ACC112 (cell line): ENCODE results near the gene CTIF.
A peak's percentile ranks its signal among the peaks of the same experiment; 100 is the strongest.

Experiments
- H2AFZ ChIP-seq: fragments of 200-600 bp; sonication (generic); one replicate; pipeline ENCODE4 v1.6.0; 2017; ENCODE audit warnings: antibody characterized with exemption, low read length; ENCODE audit not compliant: unreplicated experiment
- H3K27ac ChIP-seq: fragments of 200-600 bp; sonication (generic); 2 replicates; pipeline ENCODE4 v1.5.1; 2014; ENCODE audit warnings: low read depth, mild to moderate bottlenecking, antibody characterized with exemption, low read length, moderate library complexity
- H3K27me3 ChIP-seq: fragments of 200-600 bp; sonication (generic); 2 replicates; pipeline ENCODE4 v1.6.1; 2014; ENCODE audit warnings: mild to moderate bottlenecking, antibody characterized with exemption, low read length, moderate library complexity, mixed read lengths; ENCODE audit not compliant: insufficient read depth
- H3K36me3 ChIP-seq: fragments of 200-600 bp; sonication (generic); 2 replicates; pipeline ENCODE4 v1.6.1; 2016; ENCODE audit warnings: mild to moderate bottlenecking, antibody characterized with exemption, low read length, moderate library complexity, mixed read lengths; ENCODE audit not compliant: insufficient read depth
- H3K4me1 ChIP-seq: fragments of 200-600 bp; sonication (generic); one replicate; pipeline ENCODE4 v1.6.1; 2016; ENCODE audit warnings: low read length, mixed read lengths; ENCODE audit not compliant: insufficient read depth, unreplicated experiment, control insufficient read depth
- H3K4me3 ChIP-seq: fragments of 200-600 bp; sonication (generic); 2 replicates; pipeline ENCODE4 v1.5.1; 2014; ENCODE audit warnings: mild to moderate bottlenecking, low read depth, low read length
- H3K79me2 ChIP-seq: fragments of 200-600 bp; sonication (generic); one replicate; pipeline ENCODE4 v1.6.0; 2016; ENCODE audit warnings: low read length; ENCODE audit not compliant: control insufficient read depth, unreplicated experiment, insufficient read depth

Gene CTIF

GRCh38 chr18:48659188-48660009 lies 120.6 kb downstream of the CTIF start:
- peaks cover 41% of the 10 kb centered on the region for H3K4me1 ChIP-seq
- H3K27ac ChIP-seq, result no peak overlapping the region
- no peaks in the 10 kb centered on the region for H3K27me3 ChIP-seq
- peaks cover 4% of the 10 kb centered on the region for H3K79me2 ChIP-seq
- no peak overlapping the region for H3K4me3 ChIP-seq
- no peaks in the 10 kb centered on the region for H3K36me3 ChIP-seq
- H2AFZ ChIP-seq, result no peak overlapping the region

DNA sequence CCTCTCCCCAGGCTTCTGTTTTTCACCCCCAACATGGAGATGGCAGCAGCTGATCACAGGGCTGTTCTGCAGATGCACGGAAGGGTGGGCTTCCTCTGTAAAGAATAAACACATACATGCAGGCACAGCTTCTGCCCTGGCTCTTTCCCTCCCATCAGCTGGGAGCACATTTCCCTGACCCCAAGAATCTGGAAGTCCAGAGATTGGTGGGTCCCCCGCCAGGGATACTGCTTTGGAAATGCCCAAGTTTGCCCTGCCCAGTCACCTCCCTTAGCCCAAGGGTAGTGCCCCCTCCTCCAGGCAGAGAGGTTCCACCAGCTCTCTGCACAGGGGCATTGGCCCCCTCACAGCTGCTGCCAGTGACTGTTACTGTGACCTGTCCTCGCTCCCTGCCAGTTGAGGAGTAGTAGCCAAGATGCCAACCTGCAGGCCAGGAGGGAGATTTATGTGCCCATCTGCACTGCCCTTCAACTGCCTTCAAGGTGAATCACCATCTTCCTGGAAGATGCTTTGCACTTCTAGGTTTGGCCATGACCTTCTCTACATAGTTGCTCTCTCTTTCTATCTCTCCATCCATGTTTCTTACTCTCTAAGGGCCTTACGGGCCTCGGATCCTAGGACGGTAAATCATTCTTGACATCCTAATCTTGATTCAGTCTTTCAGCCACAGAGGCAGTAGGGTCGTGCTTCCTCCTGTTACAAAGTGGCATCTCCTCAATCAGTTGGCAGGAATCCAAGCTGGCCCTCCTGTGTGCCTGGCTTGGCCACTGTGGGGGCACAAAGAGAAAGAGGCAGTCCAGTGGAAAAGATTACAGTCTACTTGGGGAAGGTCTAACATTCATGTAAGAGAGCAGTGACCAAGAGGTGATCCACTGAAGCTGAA lies 121.8 kb downstream of the CTIF start:
- Histone ChIP-seq H3K4me3 (no peak overlapping the region), H3K27me3 (no peaks in the 10 kb centered on the region), H3K79me2 (peaks cover 4% of the 10 kb centered on the region), H3K27ac (no peak overlapping the region), H3K4me1 (peaks cover 41% of the 10 kb centered on the region), H2AFZ (no peak overlapping the region), H3K36me3 (peaks cover 3% of the 10 kb centered on the region)

DNA sequence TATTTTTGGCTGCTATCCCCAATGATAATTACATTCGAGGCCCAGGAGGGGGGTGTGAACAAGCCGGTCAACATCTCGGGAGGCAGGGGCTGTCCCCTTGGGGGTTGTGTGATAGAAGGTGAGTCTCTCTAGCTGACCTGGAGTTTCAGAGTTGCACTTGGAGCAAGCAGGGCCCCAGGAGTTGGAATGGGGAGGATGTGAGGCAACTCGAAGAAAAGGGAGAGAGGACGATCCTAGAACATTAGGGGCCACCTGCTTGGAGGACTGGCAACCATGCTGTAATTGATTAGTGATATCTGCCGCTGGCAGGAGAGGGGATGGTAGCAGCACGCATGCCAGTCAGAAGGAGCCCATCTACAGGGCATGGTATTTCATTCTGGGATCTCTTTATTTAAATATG lies 122.6 kb downstream of the CTIF start:
- Histone ChIP-seq H3K27me3 (no peaks in the 10 kb centered on the region), H3K4me3 (no peak overlapping the region), H3K36me3 (peaks cover 6% of the 10 kb centered on the region), H3K27ac (no peak overlapping the region), H3K79me2 (peaks cover 4% of the 10 kb centered on the region), H2AFZ (no peak overlapping the region), H3K4me1 (peaks cover 37% of the 10 kb centered on the region)

DNA sequence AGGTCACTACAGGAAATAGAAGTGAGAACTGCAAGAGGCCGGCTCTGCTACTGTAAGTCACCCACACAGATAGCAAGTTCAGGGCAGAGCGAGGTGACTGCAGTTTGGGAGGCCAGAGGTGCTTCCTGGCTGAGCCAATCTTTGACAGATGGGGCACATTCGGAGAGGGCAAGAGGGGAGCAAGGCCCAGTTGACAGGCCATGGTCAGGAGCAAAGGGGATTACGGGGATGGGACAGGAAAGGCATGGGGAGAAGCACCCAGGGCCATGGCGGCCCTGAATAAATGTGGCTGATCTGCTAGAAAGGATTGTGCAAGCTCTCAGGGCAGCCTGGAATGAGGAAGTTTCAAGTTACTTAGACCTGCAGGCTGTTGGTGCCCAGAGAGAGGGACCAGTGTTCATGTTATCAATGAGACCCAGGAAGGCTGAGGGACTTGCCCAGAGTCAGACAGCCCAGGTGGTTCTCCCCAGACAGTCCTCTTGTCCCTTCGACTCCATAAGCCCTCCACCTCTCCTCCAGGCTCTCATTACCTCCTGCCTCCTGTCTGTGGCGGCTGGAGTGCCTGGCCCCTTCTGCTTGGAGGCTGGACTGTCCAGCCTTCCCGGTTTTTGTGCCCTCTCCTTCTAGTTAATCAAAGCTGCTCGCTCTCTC lies 123.3 kb downstream of the CTIF start:
- Histone ChIP-seq H3K36me3 (peaks cover 6% of the 10 kb centered on the region), H3K4me3 (no peak overlapping the region), H2AFZ (no peak overlapping the region), H3K27ac (peak overlapping the region; percentile 27), H3K4me1 (peaks cover 31% of the 10 kb centered on the region), H3K27me3 (no peaks in the 10 kb centered on the region), H3K79me2 (peaks cover 4% of the 10 kb centered on the region)

GRCh38 chr18:48663096-48663930 lies 124.5 kb downstream of the CTIF start:
- H2AFZ ChIP-seq, result no peak overlapping the region
- H3K27me3 ChIP-seq, result no peaks in the 10 kb centered on the region
- H3K79me2 ChIP-seq, result peaks cover 4% of the 10 kb centered on the region
- H3K4me1 ChIP-seq, result peaks cover 26% of the 10 kb centered on the region
- peaks cover 6% of the 10 kb centered on the region for H3K36me3 ChIP-seq
- H3K27ac ChIP-seq, result no peak overlapping the region
- no peak overlapping the region for H3K4me3 ChIP-seq

- Histone ChIP-seq H3K27me3 (no peaks in the 10 kb centered on the region), H3K4me3 (no peak overlapping the region), H3K36me3 (peaks cover 6% of the 10 kb centered on the region), H3K79me2 (peaks cover 4% of the 10 kb centered on the region), H3K4me1 (peaks cover 26% of the 10 kb centered on the region), H2AFZ (no peak overlapping the region), H3K27ac (no peak overlapping the region)
Observed at GRCh38 chr18:48663931-48664847, 125.4 kb downstream of the CTIF start.

DNA sequence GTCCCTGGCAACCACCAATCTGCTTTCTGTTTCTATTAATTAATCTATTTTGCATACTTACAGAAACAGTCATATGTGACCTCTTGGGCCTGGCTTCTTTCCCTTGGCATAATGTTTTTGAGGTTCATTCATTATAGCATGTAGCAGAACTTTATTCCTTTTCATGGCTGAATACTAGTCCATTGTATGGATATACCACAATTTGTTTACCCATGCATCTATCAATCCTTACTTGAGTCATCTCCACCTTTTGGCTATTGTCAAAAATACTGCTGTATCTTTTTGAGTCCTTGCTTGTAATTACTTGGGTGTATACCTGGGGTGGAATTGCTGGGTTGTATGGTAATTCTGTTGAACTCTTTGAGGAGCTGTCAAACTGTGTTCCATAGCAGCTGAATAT lies 126.8 kb downstream of the CTIF start:
- H3K4me1 ChIP-seq, result peaks cover 22% of the 10 kb centered on the region
- H3K4me3 ChIP-seq, result no peak overlapping the region
- H3K79me2 ChIP-seq, result peaks cover 4% of the 10 kb centered on the region
- H3K36me3 ChIP-seq, result peaks cover 15% of the 10 kb centered on the region
- H2AFZ ChIP-seq, result no peak overlapping the region
- no peaks in the 10 kb centered on the region for H3K27me3 ChIP-seq
- no peak overlapping the region for H3K27ac ChIP-seq

- Histone ChIP-seq H3K36me3 (peaks cover 24% of the 10 kb centered on the region), H3K27me3 (no peaks in the 10 kb centered on the region), H2AFZ (no peak overlapping the region), H3K4me3 (no peak overlapping the region), H3K27ac (no peak overlapping the region), H3K4me1 (peaks cover 13% of the 10 kb centered on the region), H3K79me2 (no peaks in the 10 kb centered on the region)
Observed at GRCh38 chr18:48666613-48667012, 127.8 kb downstream of the CTIF start.
